Measurements from ENCODE around the gene AKAIN1. TPM values are rescaled to one million over a fixed set of nuclear protein-coding genes. Genes with fewer than 3 reads are reported as not detected.

The AKAIN1 gene
- total and polyA plus RNA-seq, 2 of the 8 experiments (the other 6 are each of a cell fraction or from before 2014, with no cell fraction given) = not detected

GRCh38 chr18:5103693-5104092 is 93.4 kb downstream of the AKAIN1 start (continued):
- TF ChIP-seq CTCF (IDR thresholded peaks at IDR 0.05; ENCODE audit: control extremely low read depth in 1 of 3, insufficient read depth in 1 of 3, low read depth in 1 of 3, low read length in 3 of 3) (no peak), TAF7 (optimal IDR thresholded peaks at IDR 0.05; ENCODE audit: borderline replicate concordance, low read depth, low read length) (no peak), SP4 (IDR thresholded peaks at IDR 0.05; ENCODE audit: low read length) (no peak)
